Activated CD8-positive, alpha-beta memory T cell treated with anti-CD3 and anti-CD28 coated beads for 24 hours (primary cell): Measurements from ENCODE around the gene BRME1.

Experiments
- DNase-seq: peaks from one replicate; pipeline ENCODE4 v3.0.0-alpha.2; 2020

BRME1 gene

GRCh38 chr19:13843104-13843921, 62.6 kb downstream of the BRME1 start:
- DNase-seq: no peak

GRCh38 chr19:13842291-13843103, 63.4 kb downstream of the BRME1 start:
- DNase-seq: peak; percentile 86

- no peak for DNase-seq
These were observed 64.0 kb downstream of the BRME1 start for GRCh38 chr19:13841962-13842290.

- peak; percentile 82 for DNase-seq
These were observed 64.6 kb downstream of the BRME1 start for GRCh38 chr19:13841086-13841961.

GRCh38 chr19:13840305-13841085, 65.4 kb downstream of the BRME1 start:
- peak; percentile 79 for DNase-seq

- DNase-seq: no peak
These were observed 66.0 kb downstream of the BRME1 start for GRCh38 chr19:13839938-13840304.

- peak; percentile 95 for DNase-seq
These were observed 66.6 kb downstream of the BRME1 start for GRCh38 chr19:13839130-13839937.

GRCh38 chr19:13838435-13839129, 67.3 kb downstream of the BRME1 start:
- DNase-seq: peak; percentile 61

- peak; percentile 62 for DNase-seq
These were observed 69.9 kb downstream of the BRME1 start for GRCh38 chr19:13835791-13836723.

GRCh38 chr19:13834244-13835069, 71.5 kb downstream of the BRME1 start:
- no peak for DNase-seq

- peak; percentile 97 for DNase-seq
These were observed 72.3 kb downstream of the BRME1 start for GRCh38 chr19:13833330-13834243.
